Psoas muscle (tissue), 8 donors: ENCODE data around the gene CGB5. TPM values are rescaled to one million over a fixed set of nuclear protein-coding genes. Genes with fewer than 3 reads are reported as not detected.

ENCODE experiments used
- ATAC-seq, 4 donors: fragments of 200-7000 bp; cut with Tn5 transposase; one replicate each; pipeline ENCODE4 v1.9.1; 2020; ENCODE audit warnings: moderate library complexity in 3 of 4, mild to moderate bottlenecking in 2 of 4
- DNase-seq, 2 donors: peaks; one replicate each; pipeline ENCODE4 v3.0.0-alpha.2; 2020
- H3K27ac ChIP-seq: fragments of 200-600 bp; one replicate; pipeline ENCODE4 v1.8.0; 2022
- H3K27me3 ChIP-seq, 3 donors: fragments of 200-600 bp in 1 of 3; one replicate each; pipeline versions ENCODE4 v1.6.1 to v1.8.0; 2013 to 2022; ENCODE audit warnings: low read length in 2 of 3, mild to moderate bottlenecking in 2 of 3, moderate library complexity in 1 of 3; ENCODE audit not compliant: insufficient read depth in 3 of 3
- H3K36me3 ChIP-seq, 2 donors: fragments of 200-600 bp in 1 of 2; one replicate each; pipeline versions ENCODE4 v1.6.1 to v1.8.0; 2013 to 2022; ENCODE audit warnings: low read depth in 1 of 2, mild to moderate bottlenecking in 1 of 2, moderate library complexity in 1 of 2; ENCODE audit not compliant: insufficient read depth in 1 of 2
- H3K4me1 ChIP-seq: fragments of 200-600 bp; one replicate; pipeline ENCODE4 v1.8.0; 2022
- H3K4me3 ChIP-seq: fragments of 200-600 bp; one replicate; pipeline ENCODE4 v1.8.0; 2022; ENCODE audit warnings: mild to moderate bottlenecking
- H3K9me3 ChIP-seq: fragments of 200-600 bp; one replicate; pipeline ENCODE4 v1.8.0; 2022
- CTCF ChIP-seq: fragments of 200-600 bp; IDR thresholded peaks from one replicate; pipeline ENCODE4 v1.8.0; 2022; ENCODE audit warnings: antibody characterized with exemption
- WGBS, 3 donors: extraction: QIAGEN DNeasy Blood & Tissue Kit; methylation state at CpG; one replicate each; pipeline versions ENCODE4 v1.1.6 to v1.1.7; 2013; 5-methylcytosine and 5-hydroxymethylcytosine counted together
- intact Hi-C, 2 donors: fragments of 100-400 bp; cut with DNase I; formaldehyde crosslinking; loops; one replicate each; pipeline versions ENCODE4 v1.11.0 to v1.14.2; 2022
- polyA plus RNA-seq, 3 donors: library from polyadenylated mRNA; stranded (reverse); fragments of 200-250 nt; gene quantifications; one replicate each; pipeline ENCODE4 v1.2.3, GENCODE V29; 2013
- total RNA-seq, 4 donors: library from RNA; stranded (reverse); fragmentation: NEBNext Ultra II Directional in 2 of 4; extraction: Animal tissue kit (Norgen Biotek cat#: 25700) in 2 of 4; gene quantifications; one replicate each; pipeline versions ENCODE4 v1.2.1 to v1.2.4, GENCODE V29; 2021 to 2023
- donor health status: healthy with polysubstance abuse.
- donor health status: DM: no; HTN: no; CAD: no; lungs with moderate emphysema.
- donor health status: Bipolar disorder and iron deficiency.
- donor health status: healthy.
- donor health status: DM: yes; HTN: yes; CAD: no.
- donor health status: DM: no; HTN: no; CAD: no.
- donor health status: DM: no; HTN: no; CAD: no.
- donor health status: DM: yes; HTN: yes; CAD: no.

Gene CGB5
- total and polyA plus RNA-seq, 7 donors, result 0.06 TPM; not detected in 6

GRCh38 chr19:49080392-49080791 is 36.7 kb downstream of the CGB5 start:
- H3K9me3 ChIP-seq, result no peaks in the 10 kb centered on the region
- 77 to 88% (median 87%) methylated on average over 4 of the region's 4 CpGs for WGBS, 3 donors
- no peaks in the 10 kb centered on the region for H3K27me3 ChIP-seq
- H3K4me3 ChIP-seq, result no peak overlapping the region
- no peak for ATAC-seq
- H3K36me3 ChIP-seq, result no peaks in the 10 kb centered on the region
- no peak for TF ChIP-seq CTCF
- DNase-seq, result no peak
- H3K4me1 ChIP-seq, result peaks cover 4% of the 10 kb centered on the region
- intact Hi-C loops, result no loop called here
- no peak overlapping the region for H3K27ac ChIP-seq

- ATAC-seq, result no peak
- DNase-seq, result no peak
- no peak for TF ChIP-seq CTCF
Measured at GRCh38 chr19:49081273-49081672, 37.6 kb downstream of the CGB5 start.

GRCh38 chr19:49084206-49085019 is 40.8 kb downstream of the CGB5 start:
- intact Hi-C loops, result no loop called here
- no peak for ATAC-seq
- WGBS, 3 donors, result 65 to 69% (median 66%) methylated on average over 26 of the region's 26 CpGs
- H3K4me1 ChIP-seq, result peaks cover 18% of the 10 kb centered on the region
- no peak for TF ChIP-seq CTCF
- no peaks in the 10 kb centered on the region for H3K27me3 ChIP-seq
- no peak for DNase-seq
- H3K9me3 ChIP-seq, result no peaks in the 10 kb centered on the region
- H3K27ac ChIP-seq, result peak overlapping the region; percentile 97
- H3K4me3 ChIP-seq, result peak overlapping the region; percentile 100
- peaks cover 2 to 27% of the 10 kb centered on the region in 2 donors for H3K36me3 ChIP-seq

More at GRCh38 chr19:49081273-49081672, 37.6 kb downstream of the CGB5 start:
- H3K4me1 ChIP-seq, result peaks cover 4% of the 10 kb centered on the region
- H3K9me3 ChIP-seq, result no peaks in the 10 kb centered on the region
- intact Hi-C loops, result no loop called here
- no peaks in the 10 kb centered on the region for H3K27me3 ChIP-seq
- H3K27ac ChIP-seq, result no peak overlapping the region
- H3K36me3 ChIP-seq, result no peaks in the 10 kb centered on the region
- WGBS, 3 donors, result 77 to 86% (median 86%) methylated on average over 1 of the region's 1 CpG
- no peak overlapping the region for H3K4me3 ChIP-seq

GRCh38 chr19:49085020-49085867 is 41.6 kb downstream of the CGB5 start, which contains the start of gene SNRNP70:
Gene SNRNP70, plus strand, starts transcription at chr19:49085451. Its CDS starts 964 bp downstream, at chr19:49086415.
- no peaks in the 10 kb centered on the region for H3K27me3 ChIP-seq
- DNase-seq, result peak; percentile 100
- H3K4me3 ChIP-seq, result peak within 1 kb of the TSS; percentile 100
- H3K36me3 ChIP-seq, result peaks cover 2 to 35% of the 10 kb centered on the region in 2 donors
- H3K4me1 ChIP-seq, result peaks cover 18% of the 10 kb centered on the region
- ATAC-seq, result peak; percentile 97 to 99 (median 98)
- H3K9me3 ChIP-seq, result no peaks in the 10 kb centered on the region
- intact Hi-C loops, result no loop called here
- H3K27ac ChIP-seq, result peak within 1 kb of the TSS; percentile 97
- TF ChIP-seq CTCF, result no peak
- 0% methylated on average over 72 to 89 of the region's 89 CpGs for WGBS, 3 donors
